ENCODE measurements around the gene SPO11. TPM values are rescaled to one million over a fixed set of nuclear protein-coding genes. Genes with fewer than 3 reads are reported as not detected.

The SPO11 gene
- total RNA-seq, 1 experiment from 2014 or later = not detected

GRCh38 chr20:57387945-57388371, 58.4 kb downstream of the SPO11 start:
- H3K14ac ChIP-seq (ENCODE audit: insufficient read depth, low read length) = no peak overlapping the region
- H3K23me2 ChIP-seq (ENCODE audit: insufficient read length, low read depth, low read length, poor library complexity, severe bottlenecking) = peaks cover 24% of the 10 kb centered on the region
- no peak overlapping the region for H2AK5ac ChIP-seq (ENCODE audit: insufficient read length, low read length)
- H3K79me2 ChIP-seq (ENCODE audit: insufficient read depth, low read length) = no peaks in the 10 kb centered on the region; the same call in 1 of the 2 replicates
- H4K91ac ChIP-seq (ENCODE audit: insufficient read length, low read depth, low read length) = no peak overlapping the region
- no CpG with 5 or more reads among the region's 7 CpGs for WGBS (ENCODE audit: extremely low coverage, insufficient read length, low lambda C conversion rate)
- H3K27me3 Mint-ChIP-seq (ENCODE audit: low read depth) = peaks cover 6% of the 10 kb centered on the region
- H3K56ac ChIP-seq (ENCODE audit: insufficient read length, low read depth, low read length) = no peak overlapping the region
- no peaks in the 10 kb centered on the region for H4K20me1 ChIP-seq (ENCODE audit: control insufficient read depth, insufficient read depth, insufficient read length)
- H3K4me1 Mint-ChIP-seq = peaks cover 13 to 28% of the 10 kb centered on the region in 2 experiments
- no peak overlapping the region for H4K8ac ChIP-seq (replicated peaks; ENCODE audit: insufficient read length, low read depth, low read length)
- H3K9me3 Mint-ChIP-seq = no peaks in the 10 kb centered on the region
- no peaks in the 10 kb centered on the region for H3K4me1 ChIP-seq (ENCODE audit: insufficient read depth, low read length)
- H2BK12ac ChIP-seq (ENCODE audit: insufficient read length, low read depth, low read length) = no peak overlapping the region
- H3K23ac ChIP-seq (ENCODE audit: insufficient read length, low read depth, low read length) = no peak overlapping the region
- no peak overlapping the region for H3K9ac ChIP-seq (ENCODE audit: extremely low read depth, insufficient read length, low read length)
- no peaks in the 10 kb centered on the region for H3K9me3 ChIP-seq (ENCODE audit: control insufficient read depth, low read depth, low read length)
- H3K79me1 ChIP-seq (ENCODE audit: insufficient read depth, low read depth, low read length, poor library complexity, severe bottlenecking) = peaks cover 3% of the 10 kb centered on the region
- H2BK20ac ChIP-seq (ENCODE audit: low read depth, low read length, poor library complexity, severe bottlenecking) = no peak overlapping the region
- H2BK120ac ChIP-seq (ENCODE audit: low read depth, low read length, poor library complexity, severe bottlenecking) = no peak overlapping the region
- H2AFZ ChIP-seq (ENCODE audit: low read length) = no peak overlapping the region
- no peak overlapping the region for H3K27ac ChIP-seq (ENCODE audit: insufficient read length, low read depth, low read length)
- peaks cover 1 to 5% (median 2%) of the 10 kb centered on the region in 3 experiments; a peak in 6 of 7 replicates for H3K36me3 Mint-ChIP-seq (ENCODE audit: insufficient read depth in 1 of 3, low read depth in 3 of 3)
- no peak overlapping the region for H3T11ph ChIP-seq (ENCODE audit: low read length)
- no peak overlapping the region for H3K27ac Mint-ChIP-seq
- H3K4me3 Mint-ChIP-seq = no peak overlapping the region
- no peak overlapping the region for H3K4ac ChIP-seq (ENCODE audit: low read depth, low read length)
- H3K18ac ChIP-seq (ENCODE audit: insufficient read length, low read depth, low read length) = no peak overlapping the region
- no peak overlapping the region for H2BK15ac ChIP-seq (ENCODE audit: low read depth, low read length)
- TF ChIP-seq CTCF (conservative IDR thresholded peaks at IDR 0.05) = no peak
- no peak overlapping the region for H2BK5ac ChIP-seq (ENCODE audit: insufficient read length, low read length)
- H3K4me2 ChIP-seq (ENCODE audit: insufficient read depth, insufficient read length, low read length) = no peak overlapping the region
- no peak for DNase-seq
- no peaks in the 10 kb centered on the region for H3K27me3 ChIP-seq (ENCODE audit: insufficient read depth, low read length)
- no peak overlapping the region for H4K5ac ChIP-seq (ENCODE audit: insufficient read length, low read depth, low read length)

Data from H9 (cell line).